Motor neuron (in vitro differentiated cells): ENCODE data around the gene KDM6B. TPM values are rescaled to one million over a fixed set of nuclear protein-coding genes. Genes with fewer than 3 reads are reported as not detected.
A peak's percentile ranks its signal among the peaks of the same experiment; 100 is the strongest.

Experiments
- ATAC-seq, 8 experiments: fragments of 200-7000 bp; cut with Tn5 transposase; replicated peaks in 6 of 8; 2 replicates each; pipeline ENCODE4 v1.8.0; 2021; ENCODE audit warnings: mild to moderate bottlenecking in 8 of 8, moderate library complexity in 8 of 8
- H3K27ac ChIP-seq, 2 donors: fragments of 250-450 bp; sonication (Bioruptor Pico); 2 replicates each; pipeline ENCODE4 v1.9.0; 2021; ENCODE audit warnings: antibody characterized with exemption in 2 of 2, mild to moderate bottlenecking in 2 of 2, moderate library complexity in 1 of 2
- H3K4me1 ChIP-seq, 2 donors: fragments of 250-450 bp; sonication (Bioruptor Pico); replicated peaks in 1 of 2; 2 replicates each; pipeline ENCODE4 v1.6.1; 2021; ENCODE audit warnings: antibody characterized with exemption in 2 of 2, mild to moderate bottlenecking in 2 of 2, moderate library complexity in 1 of 2
- H3K4me3 ChIP-seq, 5 donors: fragments of 250-450 bp; sonication (Bioruptor Pico); 2 replicates each; pipeline ENCODE4 v1.9.0; 2021; ENCODE audit warnings: antibody characterized with exemption in 5 of 5, mild to moderate bottlenecking in 5 of 5, moderate library complexity in 4 of 5
- WGBS, 10 experiments: fragments of 450-650 bp; shearing (Covaris generic); methylation state at CpG; one replicate each; pipeline ENCODE4 v1.0.0; 2022; 5-methylcytosine and 5-hydroxymethylcytosine counted together
- in situ Hi-C, 9 experiments: fragments of 400-800 bp; cut with MboI; loops; one replicate each; pipeline ENCODE4 v1.15.0; 2021; ENCODE audit warnings: low sequenced_read_pairs in 9 of 9, low pct_unique_long_range_greater_than_20kb in 2 of 9; ENCODE audit not compliant: unreplicated experiment in 9 of 9
- total RNA-seq, 8 experiments: library from RNA; unstranded; fragments of 300-600 nt; gene quantifications; 2 replicates each; pipeline versions ENCODE4 v1.2.3 to v1.2.4, GENCODE V29; 2022

Gene KDM6B
- total RNA-seq, 8 experiments from 2014 or later = 3.2 to 32.8 (median 12.5) TPM

DNA sequence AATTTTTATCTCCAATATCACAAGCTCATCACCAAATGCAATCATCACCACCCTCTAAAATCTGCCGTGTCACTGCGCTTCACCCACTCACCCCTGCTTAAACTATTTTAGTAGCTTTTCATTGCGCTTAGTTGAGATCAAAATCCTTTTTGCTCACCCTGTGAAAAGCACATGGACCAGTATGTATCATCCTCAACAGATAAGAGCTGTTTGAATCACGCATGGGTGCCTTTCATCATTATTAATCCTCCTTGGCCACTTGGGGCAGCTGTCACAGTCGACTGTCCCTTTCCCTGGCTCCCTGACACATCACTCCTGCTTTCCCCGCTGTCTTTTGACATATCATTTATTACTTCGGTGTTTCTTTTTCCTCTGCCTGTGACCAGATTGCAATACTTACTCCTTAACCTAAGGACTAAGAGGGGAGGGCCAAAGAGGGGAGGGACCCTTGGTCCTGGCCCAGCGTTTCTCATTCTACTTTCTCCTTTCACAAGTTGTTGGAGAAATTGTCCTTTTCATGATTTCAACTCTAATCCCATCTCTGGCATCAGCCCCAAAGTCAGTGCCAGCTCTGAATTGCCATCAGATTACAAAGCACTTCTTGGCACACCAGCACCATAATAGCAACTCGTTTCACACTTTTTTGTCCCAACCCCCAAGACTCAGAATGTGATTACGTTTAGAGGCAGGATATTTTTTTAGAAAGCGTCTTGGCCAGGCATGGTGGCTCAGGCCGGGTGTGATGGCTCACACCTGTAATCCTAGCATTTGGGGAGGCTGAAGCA lies 8.6 kb upstream of the KDM6B start:
- in situ Hi-C loops = loop anchor here in 2 of 9 experiments (10.0 to 25.0 kb wide), 2 partner anchors 113 to 159 kb away; partner anchors contain the start of genes DNAH2 (in 1 of the 2) and EFNB3 (in 1 of the 2)
- ATAC-seq = peak in 7 of 8 experiments; percentile 51 to 96 (median 90)
- Histone ChIP-seq H3K4me3 (no peak overlapping the region), H3K27ac (no peak overlapping the region), H3K4me1 (peaks cover 4 to 7% of the 10 kb centered on the region in 2 donors)
- WGBS, 10 experiments = 7 to 77% (median 29%) methylated on average over 3 to 10 of the region's 12 CpGs

DNA sequence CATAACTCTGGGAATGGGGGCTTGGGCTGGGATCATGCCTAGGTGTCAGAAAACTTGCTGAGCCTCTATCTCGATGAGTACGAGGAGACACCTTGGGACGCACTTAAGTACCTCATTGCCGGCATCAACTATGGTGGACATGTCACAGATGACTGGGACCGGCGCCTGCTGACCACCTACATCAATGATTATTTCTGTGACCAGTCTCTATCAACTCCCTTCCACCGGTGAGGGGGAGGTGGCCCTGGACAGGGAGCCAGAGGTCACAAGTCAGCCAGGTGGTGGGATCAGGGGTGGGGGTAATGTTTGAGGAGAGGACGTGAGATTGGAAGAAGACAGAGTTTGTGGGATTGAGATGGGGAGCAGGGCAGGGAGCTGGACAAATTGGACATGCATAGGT lies 3.4 kb upstream of the KDM6B start:
- no peak for ATAC-seq
- Histone ChIP-seq H3K27ac (no peak overlapping the region), H3K4me1 (peaks cover 5 to 7% of the 10 kb centered on the region in 2 donors), H3K4me3 (no peak overlapping the region)
- WGBS, 10 experiments = 65 to 100% (median 69%) methylated on average over 2 to 6 of the region's 8 CpGs; no CpG with 5 or more reads in 7 of the 10 experiments
- in situ Hi-C loops = loop anchor here in 1 of 9 experiments (25.0 kb wide), 1 partner anchor 118 kb away; the partner anchor contains the start of genes DNAH2 and EFNB3

DNA sequence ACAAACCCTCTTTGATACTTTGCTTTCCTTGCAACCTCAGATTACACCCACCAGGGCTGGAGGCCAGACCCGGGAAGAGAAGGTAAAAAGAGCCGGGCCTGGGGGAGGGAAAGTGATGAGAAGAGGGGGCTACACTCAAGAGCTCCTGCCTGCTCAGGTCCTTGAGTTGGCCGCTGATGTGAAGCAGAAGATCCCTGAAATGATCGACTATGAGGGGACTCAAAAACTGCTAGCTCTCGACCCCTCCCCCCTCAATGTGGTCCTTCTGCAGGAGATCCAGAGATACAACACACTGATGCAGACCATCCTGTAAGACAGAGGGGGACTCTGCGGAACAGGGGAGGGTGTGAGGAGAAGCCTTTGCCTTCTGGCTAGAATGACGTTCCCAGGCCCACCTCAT lies 2.8 kb upstream of the KDM6B start:
- 21 to 80% (median 62%) methylated on average over 1 to 4 of the region's 7 CpGs; no CpG with 5 or more reads in 5 of the 10 experiments for WGBS, 10 experiments
- Histone ChIP-seq H3K4me3 (no peak overlapping the region), H3K27ac (no peak overlapping the region), H3K4me1 (peaks cover 5 to 6% of the 10 kb centered on the region in 2 donors)
- in situ Hi-C loops = loop anchor here in 1 of 9 experiments (25.0 kb wide), 1 partner anchor 119 kb away; the partner anchor contains the start of genes DNAH2 and EFNB3
- ATAC-seq = no peak

DNA sequence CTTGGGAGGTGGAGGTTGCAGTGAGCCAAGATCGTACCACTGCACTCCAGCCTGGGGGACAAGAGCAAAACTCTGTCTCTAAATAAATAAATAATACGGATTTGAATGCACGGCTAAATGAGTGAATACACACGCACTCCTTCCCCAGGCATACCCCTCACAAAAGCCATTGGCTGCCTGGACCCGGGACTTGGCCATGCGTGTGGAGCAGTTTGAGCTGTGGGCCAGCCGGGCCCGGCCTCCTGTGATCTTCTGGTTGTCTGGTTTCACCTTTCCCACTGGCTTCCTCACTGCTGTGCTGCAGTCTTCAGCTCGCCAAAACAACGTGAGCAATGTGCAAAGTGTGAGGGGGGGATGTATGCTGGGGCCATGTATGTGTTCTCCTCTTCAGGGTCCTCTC lies 1.6 kb upstream of the KDM6B start:
- in situ Hi-C loops = loop anchor here in 1 of 9 experiments (25.0 kb wide), 1 partner anchor 120 kb away; the partner anchor contains the start of genes DNAH2 and EFNB3

DNA sequence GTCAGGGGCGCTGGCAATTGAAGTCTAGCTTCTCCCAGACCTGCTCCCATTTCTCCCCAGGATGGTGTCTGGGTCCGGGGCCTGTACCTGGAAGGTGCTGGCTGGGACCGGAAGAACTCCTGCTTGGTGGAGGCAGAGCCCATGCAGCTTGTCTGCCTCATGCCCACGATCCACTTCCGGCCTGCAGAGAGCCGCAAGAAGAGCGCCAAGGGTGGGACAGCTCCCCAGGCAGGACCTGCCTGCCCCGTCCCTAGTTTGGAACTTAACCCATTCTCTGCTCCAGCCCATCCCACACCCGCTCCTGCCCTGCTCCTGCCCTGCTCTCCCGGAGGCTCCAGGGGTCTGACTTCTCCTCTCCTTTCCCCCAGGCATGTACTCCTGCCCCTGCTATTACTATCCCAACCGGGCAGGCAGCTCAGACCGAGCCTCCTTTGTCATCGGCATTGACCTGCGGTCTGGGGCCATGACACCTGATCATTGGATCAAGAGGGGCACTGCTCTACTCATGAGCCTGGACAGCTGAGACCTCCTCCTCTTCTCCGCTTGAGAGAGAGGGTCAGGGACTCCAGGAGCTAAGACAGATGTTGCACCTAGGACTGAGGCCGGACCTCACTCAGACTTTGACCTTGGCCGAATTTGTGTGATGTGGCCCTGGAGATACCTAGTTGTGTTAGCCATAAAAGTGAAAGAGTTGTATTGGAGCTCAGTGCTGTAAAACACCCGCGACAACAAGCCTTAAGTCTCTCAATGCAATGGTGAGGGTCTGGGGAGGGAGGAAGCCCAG lies 814 bp upstream of the KDM6B start:
- H3K27ac ChIP-seq = no peak overlapping the region
- in situ Hi-C loops = loop anchor here in 1 of 9 experiments (25.0 kb wide), 1 partner anchor 121 kb away; the partner anchor contains the start of genes DNAH2 and EFNB3
- peaks cover 6 to 11% of the 10 kb centered on the region in 2 donors for H3K4me1 ChIP-seq
- ATAC-seq = no peak
- 0 to 52% (median 24%) methylated on average over 1 to 13 of the region's 19 CpGs; no CpG with 5 or more reads in 2 of the 10 experiments for WGBS, 10 experiments
- H3K4me3 ChIP-seq = peak overlapping the region; percentile 42 to 66 (median 54)

More for the DNA sequence above, 1.6 kb upstream of the KDM6B start:
- Histone ChIP-seq H3K27ac (no peak overlapping the region), H3K4me1 (peaks cover 6 to 10% of the 10 kb centered on the region in 2 donors), H3K4me3 (no peak overlapping the region)
- ATAC-seq = no peak
- WGBS, 10 experiments = 31 to 81% (median 65%) methylated on average over 1 to 10 of the region's 10 CpGs; no CpG with 5 or more reads in 6 of the 10 experiments

DNA sequence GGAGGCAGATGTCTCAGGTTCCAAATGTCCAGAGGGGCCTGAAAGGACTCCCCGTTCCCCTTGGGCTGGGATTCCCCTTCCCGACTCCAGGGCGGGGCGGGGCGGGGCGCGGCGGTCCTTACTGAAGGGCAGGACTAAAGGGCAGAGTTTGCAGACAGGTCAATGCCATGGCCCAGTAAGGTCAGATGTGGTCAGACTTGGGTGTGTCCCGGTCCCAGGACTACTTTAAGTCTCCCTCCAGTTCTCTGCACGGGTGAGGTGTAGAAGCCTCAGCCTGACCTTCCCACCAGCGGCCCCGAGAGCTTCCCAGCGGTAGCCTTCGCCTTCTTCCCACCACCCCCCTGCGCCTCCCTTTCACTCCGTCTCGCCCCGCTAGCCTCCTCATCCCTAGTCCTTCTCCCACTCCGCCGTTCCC lies 532 bp downstream of the KDM6B start:
- WGBS, 10 experiments = 0% methylated on average over 1 of the region's 20 CpGs; no CpG with 5 or more reads in 9 of the 10 experiments
- peaks cover 13 to 18% of the 10 kb centered on the region in 2 donors for H3K4me1 ChIP-seq
- H3K4me3 ChIP-seq = peak overlapping the region; percentile 42 to 66 (median 54)
- peak overlapping the region; percentile 67 to 68 for H3K27ac ChIP-seq
- ATAC-seq = peak in 2 of 8 experiments; percentile 3 to 15
- in situ Hi-C loops = loop anchor here in 1 of 9 experiments (25.0 kb wide), 1 partner anchor 122 kb away; the partner anchor contains the start of genes DNAH2 and EFNB3

DNA sequence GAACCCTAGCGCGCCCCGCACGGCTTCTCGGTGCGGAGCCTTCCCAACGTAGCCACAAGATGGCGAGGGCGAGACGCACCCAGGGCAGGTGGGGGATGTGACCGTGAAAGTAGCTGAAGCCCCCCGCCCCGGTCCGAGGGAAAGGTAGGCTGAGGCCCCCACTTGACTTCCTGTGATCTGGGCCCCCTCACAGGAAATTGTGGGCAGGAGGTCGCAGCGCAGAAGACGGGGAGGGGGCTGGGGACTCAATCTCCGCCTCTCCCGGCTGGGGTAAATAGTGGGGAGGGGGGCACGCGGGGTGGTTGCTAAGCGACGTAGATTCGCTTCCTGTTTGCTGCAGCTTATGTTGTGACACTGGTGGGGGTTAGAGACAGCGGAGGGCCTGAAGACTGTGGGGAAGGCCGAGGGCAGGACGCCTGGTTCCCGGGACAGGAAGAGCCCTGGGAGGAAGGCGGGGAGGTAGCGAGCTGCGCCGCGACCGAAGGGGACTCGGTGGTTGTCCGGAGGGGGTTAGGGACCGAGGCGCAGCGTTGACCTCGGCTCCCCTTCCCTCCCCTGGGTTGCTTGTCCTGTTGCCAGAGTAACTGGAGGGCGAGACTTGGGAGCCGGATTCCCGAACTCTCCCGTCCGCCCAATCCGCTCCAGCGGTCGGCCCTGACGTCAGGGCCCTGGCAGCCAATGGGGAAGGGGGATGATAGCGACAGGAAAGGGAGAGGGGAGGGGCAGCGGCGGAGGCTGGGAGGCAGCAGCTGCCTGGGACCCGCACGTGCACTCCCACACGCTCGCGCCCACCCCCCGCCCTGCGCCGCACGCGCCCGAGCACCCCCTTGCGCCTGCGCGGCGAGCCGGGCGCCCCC lies 1.2 kb downstream of the KDM6B start:
- ATAC-seq = peak; percentile 40 to 74 (median 66)
- Histone ChIP-seq H3K4me1 (peaks cover 19 to 25% of the 10 kb centered on the region in 2 donors), H3K4me3 (peak overlapping the region; percentile 42 to 66 (median 54)), H3K27ac (peak overlapping the region; percentile 67 to 68)
- in situ Hi-C loops = loop anchor here in 1 of 9 experiments (25.0 kb wide), 1 partner anchor 123 kb away; the partner anchor contains the start of genes DNAH2 and EFNB3
- 0% methylated on average over 1 to 7 of the region's 69 CpGs; no CpG with 5 or more reads in 7 of the 10 experiments for WGBS, 10 experiments

DNA sequence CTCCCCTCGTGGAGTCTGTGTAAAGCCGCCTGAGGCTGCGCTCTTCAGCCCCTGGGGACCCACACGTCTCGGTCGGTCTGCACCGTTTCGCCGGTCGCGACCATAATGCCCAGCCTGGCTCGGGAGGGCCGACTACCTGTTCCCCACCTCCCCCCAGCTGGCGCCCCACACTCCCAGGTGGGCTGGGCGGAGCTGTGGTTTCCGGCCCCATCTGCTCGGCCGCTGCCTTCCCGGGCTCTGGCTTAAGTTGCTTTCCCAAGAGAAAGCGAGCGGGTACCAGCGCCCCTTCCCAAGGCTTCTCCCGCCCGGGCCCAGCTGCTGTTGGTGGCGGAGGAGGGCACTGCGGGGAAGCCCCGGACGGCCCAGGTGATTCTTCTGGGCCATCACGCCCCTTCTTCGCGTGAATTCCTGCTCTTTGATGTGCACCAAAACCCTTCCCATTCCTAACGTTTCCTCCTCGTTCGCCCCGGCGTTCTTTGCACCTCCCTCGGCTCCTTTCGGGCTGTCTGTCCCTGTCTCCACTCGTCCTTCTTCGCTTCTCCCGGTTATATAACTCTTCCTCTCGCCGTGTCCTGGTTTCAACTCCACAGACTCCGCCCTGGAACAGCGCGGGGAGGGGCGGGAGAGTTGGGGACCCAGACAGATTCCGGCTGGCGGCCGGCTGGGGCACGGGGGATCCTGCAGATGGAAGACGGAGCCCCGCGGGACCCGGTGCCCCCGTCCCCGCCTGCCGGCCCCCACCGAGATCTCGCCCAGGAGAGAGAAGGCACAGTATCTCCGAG lies 2.0 kb downstream of the KDM6B start:
- Histone ChIP-seq H3K27ac (peak overlapping the region; percentile 87 to 93), H3K4me1 (peaks cover 26 to 33% of the 10 kb centered on the region in 2 donors), H3K4me3 (peak overlapping the region; percentile 40 to 66 (median 54))
- ATAC-seq = peak; percentile 0 to 60 (median 1)
- WGBS, 10 experiments = 0 to 1% (median 1%) methylated on average over 8 to 20 of the region's 61 CpGs; no CpG with 5 or more reads in 7 of the 10 experiments
- in situ Hi-C loops = loop anchor here in 1 of 9 experiments (25.0 kb wide), 1 partner anchor 124 kb away; the partner anchor contains the start of genes DNAH2 and EFNB3

DNA sequence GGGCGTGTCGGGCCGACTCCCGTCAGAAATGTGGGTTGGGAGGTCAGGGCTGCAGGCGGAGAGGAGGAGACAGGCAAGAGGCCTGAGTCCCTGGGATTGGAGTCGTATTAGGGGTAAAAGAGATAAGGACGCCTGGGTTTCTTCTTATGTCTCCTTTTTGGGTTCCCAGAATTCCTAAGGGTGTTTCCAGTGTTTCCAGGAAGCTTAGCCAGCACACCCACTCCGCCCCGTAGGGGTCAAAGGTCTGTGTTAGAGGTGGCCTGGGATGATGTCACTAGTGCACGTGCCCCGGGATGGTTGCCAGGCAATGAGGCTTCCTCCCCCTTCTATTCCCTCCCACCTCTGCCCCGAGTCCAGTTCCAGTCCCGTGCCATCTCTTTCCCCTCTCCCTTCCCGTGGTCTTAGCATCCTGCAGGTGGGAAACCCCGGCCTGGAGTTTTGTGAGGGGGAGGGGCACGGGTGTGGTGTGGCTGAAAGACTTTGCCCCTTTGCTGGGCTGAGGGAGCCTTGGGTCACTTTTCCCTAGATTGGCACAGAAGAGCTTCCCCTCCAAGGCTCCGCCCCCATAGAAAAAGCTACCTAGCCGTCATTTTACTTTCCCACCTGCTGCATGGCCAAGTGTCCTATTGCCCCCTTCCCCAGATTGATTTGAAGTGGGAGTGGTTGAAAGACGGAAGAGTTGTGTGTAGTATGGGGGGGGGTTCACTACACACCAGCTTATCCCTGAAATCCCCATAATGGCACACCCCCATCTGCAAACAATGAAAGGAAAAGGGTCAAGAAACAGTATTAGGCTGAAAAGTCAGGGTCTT lies 2.8 kb downstream of the KDM6B start:
- peak; percentile 4 to 21 (median 10) for ATAC-seq
- WGBS, 10 experiments = 0 to 10% (median 0%) methylated on average over 1 to 6 of the region's 19 CpGs; no CpG with 5 or more reads in 4 of the 10 experiments
- Histone ChIP-seq H3K4me3 (peak overlapping the region; percentile 40 to 66 (median 54)), H3K4me1 (peaks cover 29 to 37% of the 10 kb centered on the region in 2 donors), H3K27ac (peak overlapping the region; percentile 87 to 93)
- in situ Hi-C loops = loop anchor here in 1 of 9 experiments (25.0 kb wide), 1 partner anchor 125 kb away; the partner anchor contains the start of genes DNAH2 and EFNB3

DNA sequence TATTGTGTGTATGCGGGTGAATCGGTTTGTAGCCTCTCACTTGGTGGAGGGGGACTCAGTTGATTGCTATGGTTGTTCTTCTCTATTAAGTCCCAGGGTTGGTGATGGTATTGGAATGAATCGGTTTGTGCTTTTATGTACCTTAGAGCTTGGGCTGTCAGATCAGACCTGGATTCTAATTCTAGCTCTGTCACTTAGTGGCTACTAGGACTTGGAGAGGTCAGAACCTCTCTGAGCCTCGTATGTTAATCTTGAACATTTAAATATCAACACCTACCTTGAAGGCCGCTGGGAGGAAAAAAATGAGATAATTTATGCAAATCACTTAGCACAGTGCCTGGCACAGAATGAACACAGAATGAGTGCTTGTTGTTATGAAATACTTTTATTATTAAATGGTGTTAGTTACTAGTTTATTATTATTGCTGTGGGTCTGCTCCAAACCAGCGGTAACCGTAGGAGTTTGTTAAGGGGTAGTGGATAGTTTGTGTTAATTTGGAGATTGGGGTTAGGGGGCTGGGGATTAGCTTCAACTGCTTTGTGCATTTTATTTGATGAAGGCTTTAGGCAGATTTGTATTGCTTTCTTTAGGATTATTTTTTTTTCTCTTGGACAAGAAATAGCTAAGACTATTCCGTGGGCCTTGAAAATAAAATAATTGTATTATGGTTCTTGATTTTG lies 3.5 kb downstream of the KDM6B start:
- in situ Hi-C loops = loop anchor here in 1 of 9 experiments (25.0 kb wide), 1 partner anchor 125 kb away; the partner anchor contains the start of genes DNAH2 and EFNB3
- Histone ChIP-seq H3K27ac (peak overlapping the region; percentile 87 to 93), H3K4me3 (peak overlapping the region; percentile 40 to 66 (median 54)), H3K4me1 (peaks cover 29 to 37% of the 10 kb centered on the region in 2 donors)
- ATAC-seq = no peak
- WGBS, 10 experiments = 0 to 10% (median 2%) methylated on average over 1 to 7 of the region's 8 CpGs; no CpG with 5 or more reads in 2 of the 10 experiments
